CD4-positive, alpha-beta memory T cell (primary cell): ENCODE measurements around the gene DENND5A. TPM values are rescaled to one million over a fixed set of nuclear protein-coding genes. Genes with fewer than 3 reads are reported as not detected.
A peak's percentile ranks its signal among the peaks of the same experiment; 100 is the strongest.
"Not testable (repeated sequence)": the region's sequence is repeated elsewhere in the genome, so short reads cannot be mapped to it uniquely, and the experiment has no call there.

Source experiments
- CTCF ChIA-PET: fragments of 350-600 bp; sonication (Branson Sonifier 250); formaldehyde crosslinking; loops from one replicate; lab custom pipeline; 2021; ENCODE audit warnings: inconsistent platforms; ENCODE audit not compliant: partially characterized antibody; lab: Charles Lee
- POLR2A ChIA-PET: fragments of 350-600 bp; sonication (Branson Sonifier 250); formaldehyde crosslinking; loops from one replicate; lab custom pipeline; 2021; ENCODE audit not compliant: partially characterized antibody; lab: Charles Lee
- DNase-seq, 5 donors: peaks; one replicate each; pipeline versions ENCODE4 v3.0.0 to v3.0.0-alpha.2; 2020 to 2022; ENCODE audit warnings: mixed read lengths in 1 of 5
- H3K27ac ChIP-seq: one replicate; pipeline ENCODE4 v1.7.0; 2013; ENCODE audit warnings: low read depth, low read length
- H3K27me3 ChIP-seq: 2 replicates; pipeline ENCODE4 v1.7.0; 2013; ENCODE audit warnings: mild to moderate bottlenecking, low read length, moderate library complexity; ENCODE audit not compliant: insufficient read depth
- H3K36me3 ChIP-seq: 2 replicates; pipeline ENCODE4 v1.7.0; 2013; ENCODE audit warnings: mild to moderate bottlenecking, low read length, moderate library complexity; ENCODE audit not compliant: insufficient read depth
- H3K4me1 ChIP-seq: 2 replicates; pipeline ENCODE4 v1.7.0; 2013; ENCODE audit warnings: mild to moderate bottlenecking, low read length, moderate library complexity; ENCODE audit not compliant: insufficient read depth
- H3K4me3 ChIP-seq, 2 donors: one replicate each; pipeline ENCODE4 v1.7.0; 2013; ENCODE audit warnings: low read length in 2 of 2, mild to moderate bottlenecking in 1 of 2
- H3K9me3 ChIP-seq, 2 donors: one replicate each; pipeline ENCODE4 v1.7.0; 2013; ENCODE audit warnings: low read length in 2 of 2, control low read depth in 1 of 2; ENCODE audit not compliant: control insufficient read depth in 1 of 2
- H3K27ac Mint-ChIP-seq, 7 donors: one replicate each; pipeline ENCODE4 v1.8.0; 2020 to 2021; ENCODE audit warnings: mixed read lengths in 7 of 7, mild to moderate bottlenecking in 6 of 7, inconsistent platforms in 3 of 7, moderate library complexity in 3 of 7
- H3K27me3 Mint-ChIP-seq, 2 donors: one replicate each; pipeline ENCODE4 v1.8.0; 2020 to 2021; ENCODE audit warnings: mixed read lengths in 2 of 2
- H3K36me3 Mint-ChIP-seq, 2 donors: one replicate each; pipeline ENCODE4 v1.8.0; 2020 to 2021; ENCODE audit warnings: mixed read lengths in 2 of 2, inconsistent platforms in 1 of 2, mild to moderate bottlenecking in 1 of 2
- H3K4me1 Mint-ChIP-seq, 4 donors: one replicate each; pipeline ENCODE4 v1.8.0; 2020 to 2021; ENCODE audit warnings: mixed read lengths in 4 of 4, mild to moderate bottlenecking in 1 of 4
- H3K4me3 Mint-ChIP-seq, 8 donors: one replicate each; pipeline ENCODE4 v1.8.0; 2020 to 2021; ENCODE audit warnings: mixed read lengths in 8 of 8, mild to moderate bottlenecking in 7 of 8, moderate library complexity in 6 of 8, inconsistent platforms in 3 of 8
- H3K9me3 Mint-ChIP-seq, 8 donors: one replicate each; pipeline ENCODE4 v1.8.0; 2020 to 2021; ENCODE audit warnings: mixed read lengths in 8 of 8, mild to moderate bottlenecking in 5 of 8, inconsistent platforms in 3 of 8, moderate library complexity in 1 of 8
- intact Hi-C: fragments of 100-400 bp; cut with micrococcal nuclease; formaldehyde crosslinking; loops from one replicate; pipeline ENCODE4 v1.15.1; 2023
- polyA plus RNA-seq, 2 donors: library from polyadenylated mRNA; unstranded; fragments of 300-500 nt; fragmentation: Illumina TruSeq; gene quantifications; one replicate each; pipeline ENCODE4 v1.2.3, GENCODE V29; 2021
- total RNA-seq, 2 experiments: library from RNA; stranded (reverse); gene quantifications; one replicate each; pipeline ENCODE4 v1.2.3, GENCODE V29; 2021

DENND5A gene
- total and polyA plus RNA-seq, 4 experiments from 2014 or later, result 14.5 to 61.9 (median 49.1) TPM

DNA sequence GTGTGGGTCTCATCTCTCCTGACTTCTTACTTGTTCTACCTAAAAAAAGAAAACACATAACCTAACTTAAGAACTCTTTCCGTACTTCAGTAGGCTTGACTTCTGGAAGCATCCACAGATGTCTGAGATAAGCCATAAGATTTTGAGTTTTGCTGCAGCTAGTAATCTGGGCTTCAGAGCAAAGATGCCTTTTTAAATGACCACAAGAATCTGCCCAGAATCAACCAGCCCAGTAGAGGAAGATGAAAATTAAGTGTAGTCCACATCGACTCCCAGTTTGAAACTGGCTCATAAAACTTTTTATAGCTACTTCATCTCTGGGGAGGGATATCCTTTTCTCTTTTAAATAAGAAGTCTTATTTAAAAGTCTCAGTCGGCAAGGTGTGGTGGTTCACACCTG, 10.7 kb downstream of the DENND5A start:
- H3K36me3 Mint-ChIP-seq, result peaks cover 4 to 7% of the 10 kb centered on the region in 2 donors
- H3K4me3 Mint-ChIP-seq, result no peak overlapping the region
- Histone ChIP-seq H3K27me3 (no peaks in the 10 kb centered on the region), H3K4me1 (peaks cover 42% of the 10 kb centered on the region), H3K36me3 (no peaks in the 10 kb centered on the region), H3K27ac (no peak overlapping the region), H3K4me3 (no peak overlapping the region), H3K9me3 (no peaks in the 10 kb centered on the region)
- H3K9me3 Mint-ChIP-seq, result no peaks in the 10 kb centered on the region
- H3K27ac Mint-ChIP-seq, result peak overlapping the region in 1 of 7 donors; percentile 42
- H3K4me1 Mint-ChIP-seq, result peaks cover 24 to 52% (median 42%) of the 10 kb centered on the region in 4 donors
- DNase-seq, result no peak
- no peaks in the 10 kb centered on the region for H3K27me3 Mint-ChIP-seq
- ChIA-PET CTCF (interaction anchor here (0.6 to 1.5 kb wide), 2 partner anchors 9 to 21 kb away, joined by 3 read pairs; no protein-coding TSS in a partner anchor), POLR2A (interaction anchor here (1.0 kb wide), 1 partner anchor 10 kb away, joined by 4 read pairs; the partner anchor contains the start of gene DENND5A)
- intact Hi-C loops, result loop anchor here (5.0 kb wide), 1 partner anchor 47 kb away; no protein-coding TSS in a partner anchor

DNA sequence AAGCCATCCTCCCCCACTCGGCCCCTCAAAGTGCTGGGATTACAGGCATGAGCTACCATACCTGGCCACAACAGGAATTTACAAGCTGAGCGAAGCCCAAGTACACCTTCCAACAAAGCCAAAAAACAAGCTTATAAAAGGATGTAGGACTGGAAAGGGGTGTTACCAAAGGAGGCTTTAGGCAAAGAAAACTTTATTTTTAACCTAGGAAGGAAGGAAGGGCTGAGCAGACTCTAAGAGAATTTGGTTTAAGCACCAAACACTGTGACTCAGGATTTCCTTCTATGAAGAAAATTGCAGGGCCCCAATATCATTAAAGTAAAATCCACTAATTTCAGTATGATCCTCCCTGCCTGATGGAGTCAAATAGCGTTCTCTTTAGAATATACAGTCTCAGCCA, 12.1 kb downstream of the DENND5A start:
- H3K36me3 ChIP-seq, result no peaks in the 10 kb centered on the region
- no peak overlapping the region for H3K27ac ChIP-seq
- H3K4me3 Mint-ChIP-seq, result peak overlapping the region in 2 of 8 donors; percentile 15 to 20
- H3K9me3 Mint-ChIP-seq, result no peaks in the 10 kb centered on the region
- intact Hi-C loops, result loop anchor here (5.0 kb wide), 1 partner anchor 46 kb away; no protein-coding TSS in a partner anchor
- H3K4me1 ChIP-seq, result peaks cover 55% of the 10 kb centered on the region
- H3K36me3 Mint-ChIP-seq, result peaks cover under 1 to 4% of the 10 kb centered on the region in 2 donors
- no peak for DNase-seq
- H3K27me3 Mint-ChIP-seq, result no peaks in the 10 kb centered on the region
- H3K27me3 ChIP-seq, result no peaks in the 10 kb centered on the region
- no peak overlapping the region for H3K4me3 ChIP-seq
- peaks cover 28 to 65% (median 44%) of the 10 kb centered on the region in 4 donors for H3K4me1 Mint-ChIP-seq
- CTCF ChIA-PET, result interaction anchor here (1.5 to 1.6 kb wide), 2 partner anchors 8 to 22 kb away, joined by 3 to 4 read pairs; no protein-coding TSS in a partner anchor
- POLR2A ChIA-PET, result no interaction called here
- H3K9me3 ChIP-seq, result no peaks in the 10 kb centered on the region
- peak overlapping the region; percentile 51 to 82 (median 64) for H3K27ac Mint-ChIP-seq

DNA sequence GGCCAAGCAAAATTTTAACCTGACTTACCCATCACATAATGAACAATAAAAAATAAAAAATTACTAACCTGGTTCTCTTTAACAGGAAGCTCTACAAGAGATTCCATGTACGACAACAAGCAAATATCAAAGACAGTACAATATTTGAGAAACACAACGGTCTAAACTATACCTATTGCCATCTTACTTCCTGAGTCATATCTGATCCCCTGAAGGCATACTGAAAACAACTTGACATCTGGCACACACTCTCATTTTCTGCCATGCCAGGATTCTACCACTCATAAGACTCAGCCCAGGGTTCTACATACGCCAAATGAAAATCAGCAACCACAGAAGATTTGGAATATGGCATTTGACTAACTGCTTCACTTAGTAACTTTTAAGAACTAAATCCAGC, 13.8 kb downstream of the DENND5A start:
- no peaks in the 10 kb centered on the region for H3K27me3 Mint-ChIP-seq
- peak overlapping the region in 7 of 8 donors; percentile 37 to 82 (median 65) for H3K4me3 Mint-ChIP-seq
- DNase-seq, result peak in 3 of 5 donors; percentile 13 to 28 (median 26)
- H3K4me1 Mint-ChIP-seq, result peaks cover 32 to 74% (median 49%) of the 10 kb centered on the region in 4 donors
- intact Hi-C loops, result loop anchor here (2.0 to 5.0 kb wide), 2 partner anchors 29 to 44 kb away; no protein-coding TSS in a partner anchor
- H3K9me3 Mint-ChIP-seq, result no peaks in the 10 kb centered on the region
- ChIA-PET POLR2A (interaction anchor here (0.9 to 3.5 kb wide), 7 partner anchors 9 to 134 kb away, joined by 3 to 19 read pairs (median 7); partner anchors contain the start of genes DENND5A and TMEM41B), CTCF (interaction anchor here (0.6 to 1.2 kb wide), 5 partner anchors 13 to 71 kb away, joined by 3 to 5 read pairs (median 3); no protein-coding TSS in a partner anchor)
- Histone ChIP-seq H3K4me3 (no peak overlapping the region), H3K27me3 (no peaks in the 10 kb centered on the region), H3K9me3 (no peaks in the 10 kb centered on the region), H3K4me1 (peaks cover 72% of the 10 kb centered on the region), H3K36me3 (no peaks in the 10 kb centered on the region), H3K27ac (no peak overlapping the region)
- H3K27ac Mint-ChIP-seq, result peak overlapping the region; percentile 49 to 94 (median 80)
- peaks cover 0 to 4% of the 10 kb centered on the region in 2 donors for H3K36me3 Mint-ChIP-seq

- H3K27ac ChIP-seq, result peak overlapping the region; percentile 35
- intact Hi-C loops, result loop anchor here (1.0 to 5.0 kb wide), 4 partner anchors 14 to 64 kb away; partner anchors contain the start of gene TMEM41B
- DNase-seq, result peak; percentile 50 to 65 (median 59)
- H3K4me1 Mint-ChIP-seq, result peaks cover 35 to 79% (median 55%) of the 10 kb centered on the region in 4 donors
- H3K36me3 Mint-ChIP-seq, result peaks cover 0 to 4% of the 10 kb centered on the region in 2 donors
- H3K27ac Mint-ChIP-seq, result peak overlapping the region; percentile 49 to 90 (median 84)
- ChIA-PET POLR2A (interaction anchor here (1.3 to 3.5 kb wide), 7 partner anchors 11 to 135 kb away, joined by 3 to 19 read pairs (median 7); partner anchors contain the start of genes DENND5A and TMEM41B), CTCF (interaction anchor here (0.7 to 1.2 kb wide), 3 partner anchors 10 to 65 kb away, joined by 3 to 4 read pairs (median 3); no protein-coding TSS in a partner anchor)
- H3K4me3 Mint-ChIP-seq, result peak overlapping the region; percentile 44 to 80 (median 66)
- no peak overlapping the region for H3K4me3 ChIP-seq
- H3K4me1 ChIP-seq, result peaks cover 79% of the 10 kb centered on the region
- H3K27me3 Mint-ChIP-seq, result no peaks in the 10 kb centered on the region
- H3K9me3 ChIP-seq, result no peaks in the 10 kb centered on the region
- H3K36me3 ChIP-seq, result no peaks in the 10 kb centered on the region
- H3K9me3 Mint-ChIP-seq, result no peaks in the 10 kb centered on the region
- no peaks in the 10 kb centered on the region for H3K27me3 ChIP-seq
These were observed 15.0 kb downstream of the DENND5A start for GRCh38 chr11:9250139-9250582.

DNA sequence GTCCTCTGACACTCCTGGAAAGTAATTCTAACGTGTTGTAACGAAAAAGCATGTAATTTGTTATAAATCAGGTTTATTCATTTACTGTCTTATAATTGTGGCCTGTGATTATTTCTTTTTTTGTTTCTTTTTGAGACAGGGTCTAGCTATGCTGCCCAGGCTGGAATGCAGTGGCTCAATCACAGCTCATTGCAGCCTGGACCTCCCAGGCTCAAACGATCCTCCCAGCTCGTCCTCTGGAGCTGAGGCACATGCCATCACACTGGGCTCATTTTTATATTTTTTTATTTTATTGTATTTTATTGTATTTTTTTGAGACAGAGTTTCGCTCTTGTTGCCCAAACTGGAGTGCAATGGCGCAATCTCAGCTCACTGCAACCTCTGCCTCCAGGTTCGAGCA, 15.9 kb downstream of the DENND5A start:
- Mint-ChIP-seq H3K4me1 (peaks cover 32 to 76% (median 52%) of the 10 kb centered on the region in 4 donors), H3K4me3 (peak overlapping the region in 4 of 8 donors; percentile 13 to 72 (median 58)), H3K27me3 (no peaks in the 10 kb centered on the region), H3K9me3 (no peaks in the 10 kb centered on the region), H3K27ac (peak overlapping the region in 3 of 7 donors; percentile 36 to 84 (median 62)), H3K36me3 (no peaks in the 10 kb centered on the region)
- Histone ChIP-seq H3K27me3 (no peaks in the 10 kb centered on the region), H3K9me3 (no peaks in the 10 kb centered on the region), H3K4me3 (no peak overlapping the region), H3K4me1 (peaks cover 79% of the 10 kb centered on the region), H3K27ac (no peak overlapping the region), H3K36me3 (no peaks in the 10 kb centered on the region)
- intact Hi-C loops, result no loop called here
- POLR2A ChIA-PET, result interaction anchor here (3.5 kb wide), 1 partner anchor 11 kb away, joined by 19 read pairs; no protein-coding TSS in a partner anchor
- DNase-seq, result no peak
- CTCF ChIA-PET, result interaction anchor here (0.6 kb wide), 1 partner anchor 66 kb away, joined by 3 read pairs; no protein-coding TSS in a partner anchor

GRCh38 chr11:9247863-9248262, 17.3 kb downstream of the DENND5A start:
- Histone ChIP-seq H3K27ac (no peak overlapping the region), H3K36me3 (no peaks in the 10 kb centered on the region), H3K4me3 (no peak overlapping the region), H3K9me3 (no peaks in the 10 kb centered on the region), H3K27me3 (no peaks in the 10 kb centered on the region), H3K4me1 (peaks cover 69% of the 10 kb centered on the region)
- H3K27ac Mint-ChIP-seq, result peak overlapping the region in 4 of 7 donors; percentile 31 to 82 (median 48)
- no peaks in the 10 kb centered on the region for H3K27me3 Mint-ChIP-seq
- DNase-seq, result no peak
- ChIA-PET POLR2A (interaction anchor here (0.9 kb wide), 2 partner anchors 18 to 34 kb away, joined by 3 read pairs; no protein-coding TSS in a partner anchor), CTCF (no interaction called here)
- no peaks in the 10 kb centered on the region for H3K36me3 Mint-ChIP-seq
- no peaks in the 10 kb centered on the region for H3K9me3 Mint-ChIP-seq
- H3K4me1 Mint-ChIP-seq, result peaks cover 33 to 72% (median 51%) of the 10 kb centered on the region in 4 donors
- intact Hi-C loops, result no loop called here
- peak overlapping the region in 2 of 8 donors; percentile 31 to 57 for H3K4me3 Mint-ChIP-seq

GRCh38 chr11:9236242-9236641, 28.9 kb downstream of the DENND5A start:
- H3K27me3 Mint-ChIP-seq, H3K9me3 ChIP-seq, H3K4me3 Mint-ChIP-seq, DNase-seq, intact Hi-C loops, H3K36me3 ChIP-seq, H3K4me3 ChIP-seq, H3K27me3 ChIP-seq, CTCF ChIA-PET, H3K9me3 Mint-ChIP-seq, H3K36me3 Mint-ChIP-seq, POLR2A ChIA-PET, H3K27ac ChIP-seq, H3K4me1 ChIP-seq: not testable (repeated sequence)
- H3K4me1 Mint-ChIP-seq, result peaks cover 23 to 42% (median 28%) of the 10 kb centered on the region in 4 donors
- peak overlapping the region in 1 of 7 donors; percentile 77 for H3K27ac Mint-ChIP-seq
